WTC11 (cell line): ENCODE data around the gene PLK2.

Source experiments
- CREB1 ChIP-seq: sonication (generic); formaldehyde crosslinking; IDR thresholded peaks from 2 replicates; pipeline ENCODE4 v1.8.0; 2023; ENCODE audit warnings: mild to moderate bottlenecking, missing genetic modification reagents
- TF ChIP-seq, protein P1 (sequence below): sonication (generic); formaldehyde crosslinking; IDR thresholded peaks from 2 replicates; pipeline ENCODE4 v1.8.0; 2023; ENCODE audit warnings: missing genetic modification reagents, mild to moderate bottlenecking, borderline replicate concordance
- TF ChIP-seq, protein P2 (sequence below): fragments of 200-600 bp; IDR thresholded peaks from 2 replicates; pipeline ENCODE4 v1.8.0; 2022; ENCODE audit warnings: antibody characterized with exemption

DNA sequence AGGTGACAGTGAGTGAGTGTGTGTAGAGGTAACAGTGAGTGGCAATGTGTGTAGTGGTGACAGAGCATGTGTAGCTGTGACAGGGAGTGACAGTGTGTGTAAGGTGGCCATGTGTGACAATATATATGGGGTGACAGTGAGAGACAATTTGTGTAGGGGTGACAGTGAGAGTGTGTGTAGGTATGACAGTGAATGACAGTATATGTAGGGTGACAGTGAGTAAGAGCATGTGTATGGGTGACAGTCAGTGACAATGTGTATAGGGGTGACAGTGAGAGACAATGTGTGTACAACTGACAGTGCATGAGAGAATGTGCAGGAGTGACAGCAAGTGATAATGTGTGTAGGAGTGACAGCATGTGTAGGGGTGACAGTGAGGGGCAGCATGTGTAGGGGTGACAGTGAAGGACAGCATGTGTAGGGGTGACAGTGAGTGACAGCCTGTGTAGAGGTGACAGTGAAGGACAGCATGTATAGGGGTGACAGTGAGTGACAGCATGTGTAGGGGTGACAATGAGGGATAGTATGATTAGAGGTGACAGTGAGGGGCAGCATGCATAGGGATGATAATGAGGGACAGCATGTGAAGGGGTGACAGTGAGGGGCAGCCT is 21.3 kb upstream of the PLK2 start:
- TF ChIP-seq, protein P1, sequence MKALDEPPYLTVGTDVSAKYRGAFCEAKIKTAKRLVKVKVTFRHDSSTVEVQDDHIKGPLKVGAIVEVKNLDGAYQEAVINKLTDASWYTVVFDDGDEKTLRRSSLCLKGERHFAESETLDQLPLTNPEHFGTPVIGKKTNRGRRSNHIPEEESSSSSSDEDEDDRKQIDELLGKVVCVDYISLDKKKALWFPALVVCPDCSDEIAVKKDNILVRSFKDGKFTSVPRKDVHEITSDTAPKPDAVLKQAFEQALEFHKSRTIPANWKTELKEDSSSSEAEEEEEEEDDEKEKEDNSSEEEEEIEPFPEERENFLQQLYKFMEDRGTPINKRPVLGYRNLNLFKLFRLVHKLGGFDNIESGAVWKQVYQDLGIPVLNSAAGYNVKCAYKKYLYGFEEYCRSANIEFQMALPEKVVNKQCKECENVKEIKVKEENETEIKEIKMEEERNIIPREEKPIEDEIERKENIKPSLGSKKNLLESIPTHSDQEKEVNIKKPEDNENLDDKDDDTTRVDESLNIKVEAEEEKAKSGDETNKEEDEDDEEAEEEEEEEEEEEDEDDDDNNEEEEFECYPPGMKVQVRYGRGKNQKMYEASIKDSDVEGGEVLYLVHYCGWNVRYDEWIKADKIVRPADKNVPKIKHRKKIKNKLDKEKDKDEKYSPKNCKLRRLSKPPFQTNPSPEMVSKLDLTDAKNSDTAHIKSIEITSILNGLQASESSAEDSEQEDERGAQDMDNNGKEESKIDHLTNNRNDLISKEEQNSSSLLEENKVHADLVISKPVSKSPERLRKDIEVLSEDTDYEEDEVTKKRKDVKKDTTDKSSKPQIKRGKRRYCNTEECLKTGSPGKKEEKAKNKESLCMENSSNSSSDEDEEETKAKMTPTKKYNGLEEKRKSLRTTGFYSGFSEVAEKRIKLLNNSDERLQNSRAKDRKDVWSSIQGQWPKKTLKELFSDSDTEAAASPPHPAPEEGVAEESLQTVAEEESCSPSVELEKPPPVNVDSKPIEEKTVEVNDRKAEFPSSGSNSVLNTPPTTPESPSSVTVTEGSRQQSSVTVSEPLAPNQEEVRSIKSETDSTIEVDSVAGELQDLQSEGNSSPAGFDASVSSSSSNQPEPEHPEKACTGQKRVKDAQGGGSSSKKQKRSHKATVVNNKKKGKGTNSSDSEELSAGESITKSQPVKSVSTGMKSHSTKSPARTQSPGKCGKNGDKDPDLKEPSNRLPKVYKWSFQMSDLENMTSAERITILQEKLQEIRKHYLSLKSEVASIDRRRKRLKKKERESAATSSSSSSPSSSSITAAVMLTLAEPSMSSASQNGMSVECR (CRISPR knock-in tag) = no peak
- TF ChIP-seq CREB1 (CRISPR knock-in tag) = no peak
- TF ChIP-seq, protein P2, sequence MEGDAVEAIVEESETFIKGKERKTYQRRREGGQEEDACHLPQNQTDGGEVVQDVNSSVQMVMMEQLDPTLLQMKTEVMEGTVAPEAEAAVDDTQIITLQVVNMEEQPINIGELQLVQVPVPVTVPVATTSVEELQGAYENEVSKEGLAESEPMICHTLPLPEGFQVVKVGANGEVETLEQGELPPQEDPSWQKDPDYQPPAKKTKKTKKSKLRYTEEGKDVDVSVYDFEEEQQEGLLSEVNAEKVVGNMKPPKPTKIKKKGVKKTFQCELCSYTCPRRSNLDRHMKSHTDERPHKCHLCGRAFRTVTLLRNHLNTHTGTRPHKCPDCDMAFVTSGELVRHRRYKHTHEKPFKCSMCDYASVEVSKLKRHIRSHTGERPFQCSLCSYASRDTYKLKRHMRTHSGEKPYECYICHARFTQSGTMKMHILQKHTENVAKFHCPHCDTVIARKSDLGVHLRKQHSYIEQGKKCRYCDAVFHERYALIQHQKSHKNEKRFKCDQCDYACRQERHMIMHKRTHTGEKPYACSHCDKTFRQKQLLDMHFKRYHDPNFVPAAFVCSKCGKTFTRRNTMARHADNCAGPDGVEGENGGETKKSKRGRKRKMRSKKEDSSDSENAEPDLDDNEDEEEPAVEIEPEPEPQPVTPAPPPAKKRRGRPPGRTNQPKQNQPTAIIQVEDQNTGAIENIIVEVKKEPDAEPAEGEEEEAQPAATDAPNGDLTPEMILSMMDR = no peak
